ENCODE measurements around the gene EGFR. TPM values are rescaled to one million over a fixed set of nuclear protein-coding genes. Genes with fewer than 3 reads are reported as not detected.

Gene EGFR
- total RNA-seq, 2 experiments from 2014 or later: not detected

DNA sequence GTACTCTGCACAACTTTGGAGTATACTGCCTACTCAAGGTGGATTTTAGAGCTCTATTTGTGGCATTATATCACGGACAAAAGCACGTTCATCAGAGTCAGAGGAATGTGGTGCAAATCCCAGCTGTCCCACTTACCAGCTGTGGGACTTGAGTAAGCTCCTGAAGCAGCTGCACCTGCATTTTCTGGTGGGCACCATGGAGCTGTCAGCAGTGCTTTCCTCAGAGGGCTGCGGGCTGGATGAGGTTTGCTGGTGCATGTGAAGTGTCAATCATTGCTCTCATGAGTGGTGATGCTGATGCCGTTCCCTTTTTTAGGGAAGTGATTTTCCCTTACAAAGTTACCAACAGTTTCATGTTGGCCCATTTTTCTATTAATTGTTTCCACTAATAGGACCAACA lies 53.4 kb downstream of the EGFR start:
- Mint-ChIP-seq H3K36me3 (no peaks in the 10 kb centered on the region), H3K4me1 (peaks cover 11% of the 10 kb centered on the region), H3K27me3 (peaks cover 31% of the 10 kb centered on the region), H3K4me3 (no peak overlapping the region), H3K9me3 (peaks cover 4% of the 10 kb centered on the region), H3K27ac (no peak overlapping the region)
- DNase-seq: no peak

DNA sequence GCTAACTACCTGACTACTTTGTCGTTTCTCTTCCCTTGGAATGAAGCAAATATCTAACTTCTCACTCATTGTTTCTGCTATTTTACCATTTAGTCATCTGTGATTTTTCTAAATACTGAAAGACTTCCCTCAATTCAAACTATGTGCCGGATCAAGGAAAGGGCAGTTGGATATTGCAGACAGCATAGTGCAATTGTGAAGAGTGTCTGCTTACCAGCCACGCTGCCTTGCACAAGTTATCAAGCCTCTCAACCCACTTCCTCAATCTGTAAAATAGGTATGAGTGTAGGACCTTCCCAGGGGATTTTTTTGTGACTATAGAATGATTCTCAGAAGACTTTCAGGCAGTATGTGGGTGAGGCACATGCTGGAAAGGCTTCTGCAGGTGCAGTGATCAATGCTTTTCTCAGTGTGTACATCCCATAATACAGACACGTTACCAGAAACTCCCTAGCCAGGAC lies 54.3 kb downstream of the EGFR start:
- H3K27me3 Mint-ChIP-seq: peaks cover 31% of the 10 kb centered on the region
- H3K9me3 Mint-ChIP-seq: peaks cover 4% of the 10 kb centered on the region
- H3K36me3 Mint-ChIP-seq: no peaks in the 10 kb centered on the region
- H3K27ac Mint-ChIP-seq: no peak overlapping the region
- no peak for DNase-seq
- H3K4me3 Mint-ChIP-seq: no peak overlapping the region
- peaks cover 11% of the 10 kb centered on the region for H3K4me1 Mint-ChIP-seq

DNA sequence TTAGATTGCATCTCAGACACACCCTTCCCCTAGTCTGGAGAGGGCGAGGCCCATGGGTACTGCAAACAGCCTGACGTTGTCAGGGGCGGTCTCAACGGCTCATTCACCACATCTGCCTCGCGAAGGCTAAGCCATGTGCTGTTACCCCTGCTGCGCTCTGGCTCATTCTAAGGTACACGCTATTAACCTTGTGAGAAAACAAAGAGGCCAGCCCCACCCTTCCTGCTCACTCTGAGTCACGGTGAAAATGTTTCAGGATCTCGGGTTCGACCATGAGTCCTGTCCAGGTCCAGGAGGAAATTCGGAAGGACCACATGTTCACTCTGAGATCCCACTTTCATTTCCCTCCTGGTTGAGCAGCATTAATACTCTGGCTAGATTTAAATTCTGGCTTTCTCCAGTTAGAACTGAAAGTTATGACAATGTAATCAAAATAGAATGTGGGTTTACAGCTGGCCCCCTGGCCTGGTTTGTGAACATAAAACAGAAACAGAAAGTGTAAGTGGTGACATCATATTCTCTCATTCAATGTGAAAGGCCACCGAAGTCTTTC lies 55.2 kb downstream of the EGFR start:
- Mint-ChIP-seq H3K9me3 (peaks cover 4% of the 10 kb centered on the region), H3K36me3 (no peaks in the 10 kb centered on the region), H3K27me3 (peaks cover 26% of the 10 kb centered on the region), H3K4me1 (peaks cover 11% of the 10 kb centered on the region), H3K27ac (no peak overlapping the region), H3K4me3 (no peak overlapping the region)
- peak; percentile 10 for DNase-seq

DNA sequence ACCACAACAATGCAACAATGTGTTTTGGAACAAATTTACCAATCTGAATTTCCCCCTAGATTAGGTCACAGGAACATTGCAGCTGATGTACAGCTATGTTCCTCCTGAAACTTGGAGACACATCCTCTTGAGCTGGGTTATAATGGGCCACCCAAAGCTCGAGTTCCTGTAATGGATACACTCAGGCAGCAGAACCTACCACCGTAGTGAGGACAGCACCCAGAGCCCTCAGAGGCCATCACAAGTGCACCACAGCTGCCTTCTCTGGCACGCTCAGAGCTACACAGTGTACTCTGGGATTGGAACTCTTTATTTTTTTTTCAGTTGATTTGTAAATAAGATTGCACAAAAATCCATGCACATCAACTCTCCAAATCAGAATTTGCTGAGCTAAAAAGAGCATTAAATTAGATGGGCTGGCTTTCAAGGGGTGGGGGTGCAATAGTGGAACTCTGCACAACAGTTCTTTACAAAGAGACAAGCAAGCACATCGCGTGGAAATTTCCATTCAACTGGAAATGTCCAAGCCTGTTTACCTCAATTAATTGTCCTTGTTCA lies 56.7 kb downstream of the EGFR start:
- Mint-ChIP-seq H3K4me3 (no peak overlapping the region), H3K27ac (no peak overlapping the region), H3K27me3 (peaks cover 23% of the 10 kb centered on the region), H3K9me3 (peaks cover 4% of the 10 kb centered on the region), H3K4me1 (peaks cover 11% of the 10 kb centered on the region), H3K36me3 (no peaks in the 10 kb centered on the region)
- DNase-seq: no peak

DNA sequence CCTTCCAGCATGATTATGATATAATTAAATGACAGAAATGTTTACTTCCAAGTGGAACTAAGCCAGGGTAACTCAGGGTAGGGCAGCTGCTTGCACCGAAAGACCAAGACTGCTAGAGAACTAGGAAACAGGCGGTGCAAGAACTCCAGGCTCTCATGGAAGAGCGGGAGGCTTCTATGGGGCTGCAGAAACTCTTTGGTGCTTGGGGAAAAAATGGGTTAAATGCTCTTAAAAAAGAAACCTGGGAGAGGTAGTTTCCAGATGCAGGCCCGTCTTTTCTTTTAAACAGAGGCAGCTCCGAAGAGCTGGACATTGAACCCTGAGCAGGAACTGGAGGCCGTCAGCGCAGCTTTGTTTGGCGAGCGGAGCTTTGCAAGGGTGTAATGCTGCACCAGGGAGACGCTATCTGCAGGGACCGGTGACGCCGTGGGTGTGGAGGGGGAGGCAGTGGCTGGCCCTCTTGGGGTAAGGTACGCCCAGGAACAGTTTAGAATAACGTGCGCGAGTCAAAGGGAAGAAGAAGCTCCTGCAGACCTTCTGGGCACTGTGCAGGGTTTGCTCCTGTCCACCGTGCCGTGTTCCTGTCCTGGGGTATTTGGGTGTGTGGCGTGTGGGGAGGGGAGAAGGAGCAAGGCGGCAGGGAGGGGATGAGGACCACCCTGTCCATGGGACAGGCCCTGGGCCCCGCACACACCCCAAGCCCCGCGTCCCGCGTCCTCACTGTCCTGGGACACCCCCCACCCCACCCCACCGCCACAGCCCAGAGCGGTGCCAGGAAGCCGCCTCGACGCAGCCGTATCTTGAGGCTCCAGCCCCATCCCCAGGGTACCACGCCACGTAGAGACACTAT lies 59.0 kb downstream of the EGFR start:
- H3K27ac Mint-ChIP-seq: no peak overlapping the region
- no peaks in the 10 kb centered on the region for H3K36me3 Mint-ChIP-seq
- peaks cover 12% of the 10 kb centered on the region for H3K27me3 Mint-ChIP-seq

DNA sequence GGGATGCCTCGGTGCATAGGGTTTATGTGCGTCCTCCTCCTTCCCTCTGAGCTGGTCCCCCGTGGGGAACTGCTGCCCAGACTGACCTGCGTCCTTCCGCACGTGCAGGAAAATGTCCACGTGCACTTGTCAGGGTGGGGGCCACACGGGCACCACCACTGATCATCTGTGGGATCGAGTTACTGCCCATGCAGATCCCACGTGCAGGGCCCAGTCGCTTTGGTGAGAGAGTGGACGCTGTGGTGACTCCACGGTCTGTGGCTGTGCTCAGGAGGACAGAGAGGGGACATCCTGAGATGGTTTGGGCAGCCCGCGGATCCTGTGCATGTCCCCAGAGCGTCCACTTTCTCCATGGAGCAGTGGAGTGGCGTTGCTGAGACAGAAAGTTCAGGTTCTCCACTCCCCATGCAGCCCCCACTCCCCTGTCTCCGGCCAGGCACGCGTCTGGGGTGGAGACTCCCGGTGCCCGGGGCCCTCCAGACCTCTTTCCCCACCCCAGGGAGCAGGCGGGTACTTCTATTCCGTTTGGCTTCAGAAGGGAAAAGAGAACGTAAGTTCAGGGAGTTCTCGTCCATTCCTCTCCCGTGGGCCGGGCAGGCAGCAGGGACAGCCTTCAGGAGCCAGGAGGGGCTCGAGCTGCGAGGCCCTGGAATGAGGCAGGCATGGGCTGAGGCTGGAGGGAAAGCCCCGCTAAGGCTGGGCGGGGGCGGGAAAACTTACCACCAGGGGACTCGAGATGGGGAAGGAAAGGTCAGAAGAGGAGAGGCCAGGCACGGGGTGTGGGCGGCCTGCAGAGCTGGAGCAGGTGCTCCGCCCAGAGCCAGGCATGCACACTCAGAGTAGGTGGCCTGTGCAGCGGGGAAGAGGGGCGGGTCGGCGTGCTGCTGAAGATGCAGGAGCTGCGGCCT lies 59.9 kb downstream of the EGFR start:
- Mint-ChIP-seq H3K27me3 (peaks cover 11% of the 10 kb centered on the region), H3K9me3 (peaks cover 2% of the 10 kb centered on the region), H3K4me1 (peaks cover 5% of the 10 kb centered on the region), H3K36me3 (no peaks in the 10 kb centered on the region), H3K27ac (no peak overlapping the region), H3K4me3 (no peak overlapping the region)
- DNase-seq: no peak

More for the DNA sequence above, 59.0 kb downstream of the EGFR start:
- Mint-ChIP-seq H3K4me3 (no peak overlapping the region), H3K9me3 (peaks cover 4% of the 10 kb centered on the region), H3K4me1 (peaks cover 11% of the 10 kb centered on the region)
- DNase-seq: no peak

DNA sequence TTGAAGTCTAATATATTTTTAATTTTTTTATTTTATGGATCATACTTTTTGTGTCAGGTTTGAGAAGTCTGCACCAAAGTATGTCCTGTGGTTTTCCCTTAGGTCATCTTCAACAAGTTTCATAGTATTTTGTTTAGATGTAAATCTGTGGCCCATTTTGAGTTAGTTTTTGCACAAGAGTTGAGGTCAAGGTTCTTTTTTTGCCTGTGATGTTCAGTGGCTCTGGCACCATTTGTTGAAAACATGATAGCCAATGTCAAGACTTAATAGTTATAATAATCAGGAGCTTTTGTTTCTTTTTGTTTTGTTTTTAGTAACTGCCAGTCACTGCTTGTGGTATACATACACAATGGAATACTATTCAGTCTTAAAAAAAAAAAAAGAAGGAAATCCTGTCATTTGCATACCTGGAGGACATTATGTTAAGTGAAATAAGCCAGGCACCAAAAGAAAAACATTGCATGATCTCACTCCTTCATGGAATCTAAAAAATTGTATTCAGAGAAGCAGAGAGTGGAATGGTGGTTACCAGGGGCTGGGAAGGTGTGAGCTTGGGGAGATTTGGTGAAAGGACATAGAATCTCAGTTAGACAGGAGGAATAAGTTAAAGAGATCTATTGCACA lies 61.3 kb downstream of the EGFR start:
- H3K36me3 Mint-ChIP-seq: no peaks in the 10 kb centered on the region
- H3K4me3 Mint-ChIP-seq: no peak overlapping the region
- peaks cover 13% of the 10 kb centered on the region for H3K27me3 Mint-ChIP-seq
- no peak for DNase-seq
- H3K4me1 Mint-ChIP-seq: no peaks in the 10 kb centered on the region
- H3K9me3 Mint-ChIP-seq: no peaks in the 10 kb centered on the region
- H3K27ac Mint-ChIP-seq: no peak overlapping the region

DNA sequence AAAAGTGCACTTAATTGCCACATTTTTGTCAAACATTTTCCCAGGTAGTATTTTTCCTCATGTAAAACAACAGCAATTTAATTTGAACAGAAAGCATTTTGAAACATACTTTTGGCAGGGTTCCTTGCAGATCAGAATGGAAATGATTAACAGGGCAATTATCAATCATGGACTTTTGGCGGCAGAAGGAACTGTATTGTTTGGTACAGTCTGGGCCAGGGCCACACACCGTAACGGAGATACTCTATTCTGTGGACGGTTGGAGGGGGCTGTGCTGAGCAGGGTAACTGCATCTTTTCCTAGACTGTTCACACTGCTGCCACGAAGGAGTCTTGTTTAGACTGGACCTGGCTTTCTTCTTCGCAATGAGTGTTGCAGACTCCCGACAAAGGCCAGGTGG lies 62.3 kb downstream of the EGFR start:
- H3K27ac Mint-ChIP-seq: no peak overlapping the region
- H3K4me3 Mint-ChIP-seq: no peak overlapping the region
- H3K36me3 Mint-ChIP-seq: no peaks in the 10 kb centered on the region
- H3K27me3 Mint-ChIP-seq: peaks cover 13% of the 10 kb centered on the region
- no peak for DNase-seq
- H3K4me1 Mint-ChIP-seq: peaks cover 3% of the 10 kb centered on the region
- no peaks in the 10 kb centered on the region for H3K9me3 Mint-ChIP-seq

DNA sequence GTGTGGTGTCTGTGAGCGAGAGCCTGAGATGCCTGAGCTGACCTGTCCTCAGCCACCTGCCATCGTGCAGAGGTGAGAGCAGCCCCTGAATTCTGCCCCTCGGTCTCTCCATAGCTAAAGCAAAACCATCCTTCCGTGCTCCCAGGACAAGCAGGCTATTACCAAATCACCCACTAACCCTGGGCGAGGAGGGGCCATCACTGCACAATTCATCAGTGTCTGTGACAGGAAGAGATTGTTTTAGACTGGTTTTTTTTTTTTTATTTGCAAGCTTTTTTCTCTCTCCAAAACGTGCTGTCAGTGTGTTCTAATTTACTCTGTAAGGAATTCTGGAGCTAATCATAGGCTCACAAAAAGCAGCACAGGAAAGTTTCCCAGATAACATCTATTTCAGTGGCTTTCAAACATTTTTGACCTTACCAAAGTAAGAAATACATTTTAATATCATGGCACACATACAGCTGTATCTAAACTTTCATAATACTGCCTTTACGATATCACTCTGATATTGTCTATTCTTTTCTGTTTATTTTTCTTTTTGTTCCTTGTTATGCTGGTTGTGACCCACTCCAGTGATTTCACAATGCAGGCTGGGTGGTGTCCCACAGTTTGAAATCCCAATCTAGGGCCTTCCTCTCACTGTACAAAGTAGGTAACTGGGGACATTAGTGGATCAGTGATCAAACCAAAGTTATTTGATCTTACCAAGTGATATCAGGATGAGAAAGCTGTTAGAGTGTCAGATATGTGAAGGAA lies 62.8 kb downstream of the EGFR start:
- H3K4me3 Mint-ChIP-seq: no peak overlapping the region
- no peak for DNase-seq
- peaks cover 7% of the 10 kb centered on the region for H3K4me1 Mint-ChIP-seq
- no peaks in the 10 kb centered on the region for H3K9me3 Mint-ChIP-seq
- H3K27me3 Mint-ChIP-seq: peaks cover 13% of the 10 kb centered on the region
- H3K27ac Mint-ChIP-seq: no peak overlapping the region
- H3K36me3 Mint-ChIP-seq: no peaks in the 10 kb centered on the region

DNA sequence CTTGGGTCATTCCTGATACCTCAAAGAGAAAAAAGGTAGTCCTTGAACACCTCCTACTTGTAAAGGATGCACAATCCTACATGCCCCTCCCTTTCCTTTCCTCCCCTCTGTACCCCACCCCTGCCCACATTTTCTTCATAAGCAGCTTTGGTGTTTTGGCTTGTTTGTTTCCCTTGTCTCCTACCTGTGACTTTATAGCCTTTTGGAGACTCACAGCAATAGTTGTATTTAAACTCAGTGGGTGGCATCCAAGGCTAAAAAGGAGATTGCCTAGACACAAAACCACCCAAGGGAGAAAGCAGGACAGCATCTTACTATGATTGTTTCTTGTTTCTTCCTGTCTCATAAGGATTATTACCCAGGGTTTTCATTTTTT lies 63.4 kb downstream of the EGFR start:
- no peak overlapping the region for H3K27ac Mint-ChIP-seq
- no peak overlapping the region for H3K4me3 Mint-ChIP-seq
- peaks cover 12% of the 10 kb centered on the region for H3K4me1 Mint-ChIP-seq
- H3K27me3 Mint-ChIP-seq: peaks cover 13% of the 10 kb centered on the region
- DNase-seq: no peak
- H3K36me3 Mint-ChIP-seq: no peaks in the 10 kb centered on the region
- H3K9me3 Mint-ChIP-seq: no peaks in the 10 kb centered on the region

DNA sequence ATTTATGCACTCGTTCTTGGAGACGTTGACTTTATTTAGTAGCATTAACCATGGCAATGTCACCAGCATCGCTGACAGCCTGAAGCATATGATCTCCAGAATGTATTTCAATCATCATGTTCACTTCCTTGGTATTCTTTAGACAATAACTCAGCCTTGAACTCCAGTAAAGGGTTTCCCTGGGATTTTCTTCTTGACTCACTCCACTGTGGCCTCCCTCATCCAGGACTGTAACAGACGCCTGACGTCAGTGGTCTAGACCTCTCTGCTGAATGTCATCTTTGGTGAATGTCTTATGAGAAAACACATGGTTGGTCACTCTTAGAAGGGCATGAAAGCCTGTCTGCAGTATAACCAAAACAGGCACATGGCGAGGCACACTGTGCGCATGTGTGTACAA lies 64.4 kb downstream of the EGFR start:
- no peak for DNase-seq
- H3K4me3 Mint-ChIP-seq: no peak overlapping the region
- peaks cover 13% of the 10 kb centered on the region for H3K27me3 Mint-ChIP-seq
- H3K9me3 Mint-ChIP-seq: no peaks in the 10 kb centered on the region
- peaks cover 16% of the 10 kb centered on the region for H3K4me1 Mint-ChIP-seq
- H3K27ac Mint-ChIP-seq: no peak overlapping the region
- no peaks in the 10 kb centered on the region for H3K36me3 Mint-ChIP-seq

DNA sequence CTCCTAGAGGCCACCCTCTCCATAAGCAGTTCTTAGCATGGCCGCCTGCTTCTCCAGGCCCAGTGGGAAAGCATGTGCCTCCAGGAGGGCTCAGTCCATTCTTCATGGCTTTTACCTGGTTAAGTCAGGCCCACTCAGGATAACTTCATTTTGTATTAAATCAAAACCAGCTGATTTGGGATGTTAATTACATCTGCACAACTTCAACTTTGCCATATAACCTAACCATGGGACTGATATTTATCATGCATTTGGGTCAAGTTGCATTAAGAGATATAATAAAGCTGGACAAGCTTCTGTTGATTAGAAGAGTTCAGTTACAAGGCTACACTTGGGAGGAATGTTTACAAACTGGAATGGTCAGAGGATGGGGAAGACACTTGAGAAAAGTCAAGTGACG lies 65.5 kb downstream of the EGFR start:
- no peak overlapping the region for H3K27ac Mint-ChIP-seq
- H3K36me3 Mint-ChIP-seq: no peaks in the 10 kb centered on the region
- no peak for DNase-seq
- H3K4me3 Mint-ChIP-seq: no peak overlapping the region
- H3K27me3 Mint-ChIP-seq: peaks cover 18% of the 10 kb centered on the region
- H3K4me1 Mint-ChIP-seq: peaks cover 16% of the 10 kb centered on the region
- no peaks in the 10 kb centered on the region for H3K9me3 Mint-ChIP-seq

DNA sequence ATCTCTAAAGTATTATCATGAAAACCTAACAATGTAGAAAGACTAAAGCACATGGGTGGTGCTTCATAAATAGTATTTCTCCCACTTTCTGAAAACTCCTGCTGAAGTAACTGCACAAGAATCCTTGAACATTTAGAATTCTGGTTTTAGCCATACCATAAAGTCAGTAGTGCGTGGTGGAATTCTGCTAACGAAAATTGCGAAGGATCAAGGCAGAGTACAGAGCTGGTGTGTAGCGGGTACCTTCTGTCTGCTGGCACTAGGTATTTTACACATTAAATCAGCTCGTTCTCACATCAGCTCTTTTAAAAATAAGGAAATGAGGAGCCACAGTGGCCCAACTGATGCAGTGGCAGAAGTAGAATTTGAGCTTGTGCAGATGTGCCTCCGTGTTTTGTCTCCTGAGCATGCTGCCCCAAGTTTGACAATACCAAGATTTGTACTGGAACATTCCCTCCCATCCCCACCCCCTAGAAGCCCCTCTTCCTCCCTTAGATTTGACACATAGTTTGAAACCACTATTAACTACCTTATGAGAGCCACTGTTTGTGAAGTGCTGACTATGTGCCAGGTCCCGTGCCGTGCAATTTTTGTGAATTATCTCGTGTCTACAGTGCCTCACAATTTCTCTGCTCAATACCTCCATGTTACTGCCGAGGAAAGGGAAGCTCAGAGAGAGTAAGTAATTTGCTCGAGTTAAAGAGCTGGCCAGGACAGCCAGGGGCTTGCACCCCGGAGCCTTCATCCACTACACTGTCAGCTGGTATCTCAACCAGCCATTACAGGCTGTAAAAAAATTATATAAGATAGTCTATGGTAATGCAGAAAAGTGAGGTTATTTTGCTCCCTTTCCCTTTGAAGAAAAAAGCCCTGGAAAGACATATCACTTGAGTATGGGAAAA lies 66.9 kb downstream of the EGFR start:
- no peaks in the 10 kb centered on the region for H3K36me3 Mint-ChIP-seq
- H3K4me3 Mint-ChIP-seq: no peak overlapping the region
- H3K4me1 Mint-ChIP-seq: peaks cover 16% of the 10 kb centered on the region
- no peak for DNase-seq
- H3K27ac Mint-ChIP-seq: no peak overlapping the region
- H3K27me3 Mint-ChIP-seq: peaks cover 15% of the 10 kb centered on the region
- no peaks in the 10 kb centered on the region for H3K9me3 Mint-ChIP-seq
